Measurements from ENCODE around the gene IL22RA1.

Gene IL22RA1

DNA sequence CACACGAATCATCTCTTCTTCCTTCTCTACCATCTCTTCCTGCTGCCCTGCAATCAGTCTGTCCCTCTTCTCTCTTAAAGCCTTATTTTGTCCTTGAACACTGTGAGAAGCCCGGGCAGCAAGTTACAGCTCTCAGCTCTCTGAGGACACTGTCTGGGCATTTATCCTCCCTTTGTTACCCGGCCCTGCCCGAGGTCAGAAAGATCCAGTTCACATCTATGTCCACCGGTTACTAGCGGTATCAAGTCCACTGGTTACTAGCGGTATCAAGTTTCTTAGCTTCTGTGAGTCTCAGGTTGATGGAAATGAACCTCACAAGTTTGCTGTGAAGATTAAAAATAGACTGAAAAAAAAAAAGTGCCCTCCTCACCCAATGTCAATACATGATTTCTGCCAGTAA is 25.3 kb upstream of the IL22RA1 start:
- TF ChIP-seq, protein P1, sequence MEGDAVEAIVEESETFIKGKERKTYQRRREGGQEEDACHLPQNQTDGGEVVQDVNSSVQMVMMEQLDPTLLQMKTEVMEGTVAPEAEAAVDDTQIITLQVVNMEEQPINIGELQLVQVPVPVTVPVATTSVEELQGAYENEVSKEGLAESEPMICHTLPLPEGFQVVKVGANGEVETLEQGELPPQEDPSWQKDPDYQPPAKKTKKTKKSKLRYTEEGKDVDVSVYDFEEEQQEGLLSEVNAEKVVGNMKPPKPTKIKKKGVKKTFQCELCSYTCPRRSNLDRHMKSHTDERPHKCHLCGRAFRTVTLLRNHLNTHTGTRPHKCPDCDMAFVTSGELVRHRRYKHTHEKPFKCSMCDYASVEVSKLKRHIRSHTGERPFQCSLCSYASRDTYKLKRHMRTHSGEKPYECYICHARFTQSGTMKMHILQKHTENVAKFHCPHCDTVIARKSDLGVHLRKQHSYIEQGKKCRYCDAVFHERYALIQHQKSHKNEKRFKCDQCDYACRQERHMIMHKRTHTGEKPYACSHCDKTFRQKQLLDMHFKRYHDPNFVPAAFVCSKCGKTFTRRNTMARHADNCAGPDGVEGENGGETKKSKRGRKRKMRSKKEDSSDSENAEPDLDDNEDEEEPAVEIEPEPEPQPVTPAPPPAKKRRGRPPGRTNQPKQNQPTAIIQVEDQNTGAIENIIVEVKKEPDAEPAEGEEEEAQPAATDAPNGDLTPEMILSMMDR (conservative IDR thresholded peaks at IDR 0.05; ENCODE audit: control insufficient read depth, insufficient read depth, low read depth, low read length): no peak
- no peak for DNase-seq (ENCODE audit: low read depth)
- no peak overlapping the region for H3K4me3 ChIP-seq (ENCODE audit: control insufficient read depth, low read depth, low read length)

DNA sequence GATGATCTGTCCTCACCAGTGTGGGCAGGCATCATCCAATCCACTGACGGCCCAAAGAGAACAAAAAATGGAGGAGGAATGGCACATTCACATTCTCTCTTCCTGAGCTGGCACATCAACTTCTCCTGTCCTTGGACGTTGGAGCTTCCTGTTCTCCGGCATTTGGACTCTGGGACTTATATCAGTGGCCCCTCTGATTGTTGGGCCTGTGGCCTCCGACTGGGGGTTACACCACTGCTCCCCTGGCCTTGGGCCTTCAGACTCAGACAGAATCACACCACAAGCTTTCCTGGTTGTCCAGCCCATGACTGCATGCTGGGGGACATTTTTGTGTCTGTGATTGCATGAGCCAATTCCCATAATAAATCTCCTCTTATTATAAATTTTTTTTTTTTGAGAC is 24.1 kb upstream of the IL22RA1 start:
- H3K4me3 ChIP-seq (ENCODE audit: control insufficient read depth, low read depth, low read length): no peak overlapping the region
- TF ChIP-seq, protein P1 (conservative IDR thresholded peaks at IDR 0.05; ENCODE audit: control insufficient read depth, insufficient read depth, low read depth, low read length): no peak
- DNase-seq (ENCODE audit: low read depth): no peak

DNA sequence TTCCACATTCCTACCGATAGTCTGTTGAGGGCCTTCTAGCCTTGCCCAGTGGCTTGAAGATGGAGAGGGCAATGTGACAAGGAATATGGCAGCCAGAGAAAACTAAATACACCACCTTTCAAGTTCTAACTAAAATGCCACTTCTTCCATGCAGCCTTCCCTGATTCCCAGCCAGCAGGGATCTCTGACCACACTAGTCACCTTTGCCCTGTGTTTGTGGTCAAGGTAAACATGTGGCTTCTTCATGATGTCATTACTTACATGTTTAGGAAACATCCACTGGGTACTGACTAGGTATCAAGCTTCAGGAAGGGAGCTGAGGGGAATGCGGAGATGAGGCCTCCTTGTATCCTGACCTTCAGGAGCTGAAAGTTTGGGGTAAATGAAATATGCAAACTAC is 22.6 kb upstream of the IL22RA1 start:
- TF ChIP-seq, protein P1 (conservative IDR thresholded peaks at IDR 0.05; ENCODE audit: control insufficient read depth, insufficient read depth, low read depth, low read length): no peak
- no peak for DNase-seq (ENCODE audit: low read depth)

DNA sequence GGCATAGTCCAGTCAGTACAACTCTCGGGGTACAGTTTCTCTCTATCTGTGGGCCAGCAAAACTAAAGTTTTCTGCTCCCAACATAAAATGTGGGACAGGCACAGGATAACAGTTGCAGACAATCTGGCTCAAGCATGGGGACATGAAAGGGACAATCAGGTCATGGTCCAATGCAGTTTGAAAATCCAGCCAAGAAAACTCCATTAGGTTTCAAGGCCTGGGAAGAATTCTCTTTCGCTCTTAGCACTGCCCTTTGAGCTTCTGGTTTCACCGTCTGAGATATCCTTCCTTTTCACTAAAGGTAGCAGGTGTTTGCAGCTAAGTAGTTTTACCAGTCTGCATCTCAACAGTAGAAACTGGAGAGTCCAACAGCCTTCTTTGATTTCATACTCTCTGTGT is 21.1 kb upstream of the IL22RA1 start:
- TF ChIP-seq, protein P1 (conservative IDR thresholded peaks at IDR 0.05; ENCODE audit: control insufficient read depth, insufficient read depth, low read depth, low read length): no peak

More for the DNA sequence above, 22.6 kb upstream of the IL22RA1 start:
- H3K4me3 ChIP-seq (ENCODE audit: control insufficient read depth, low read depth, low read length): no peak overlapping the region

DNA sequence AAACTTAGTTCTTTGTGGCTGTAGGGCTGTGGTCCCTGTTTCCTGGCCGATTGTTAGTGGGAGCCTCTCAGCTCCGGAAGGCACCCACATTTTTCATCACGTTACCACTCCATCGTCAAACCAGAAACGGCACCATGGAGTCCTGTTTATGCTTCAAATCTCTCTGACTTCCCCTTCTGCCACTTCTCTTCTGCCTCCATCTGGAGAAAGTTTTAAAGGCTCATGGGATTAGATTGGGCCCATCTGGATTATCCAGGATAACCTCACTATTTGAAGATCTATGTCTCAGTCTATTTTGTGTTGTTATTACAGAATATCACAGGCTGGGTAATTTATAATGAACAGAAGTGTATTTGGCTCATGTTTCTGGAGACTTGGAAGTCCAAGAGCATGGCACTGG is 19.3 kb upstream of the IL22RA1 start:
- TF ChIP-seq, protein P1 (conservative IDR thresholded peaks at IDR 0.05; ENCODE audit: control insufficient read depth, insufficient read depth, low read depth, low read length): no peak
- H3K4me3 ChIP-seq (ENCODE audit: control insufficient read depth, low read depth, low read length): no peak overlapping the region
- no peak for DNase-seq (ENCODE audit: low read depth)

More for the DNA sequence above, 21.1 kb upstream of the IL22RA1 start:
- no peak for DNase-seq (ENCODE audit: low read depth)
- no peak overlapping the region for H3K4me3 ChIP-seq (ENCODE audit: control insufficient read depth, low read depth, low read length)

DNA sequence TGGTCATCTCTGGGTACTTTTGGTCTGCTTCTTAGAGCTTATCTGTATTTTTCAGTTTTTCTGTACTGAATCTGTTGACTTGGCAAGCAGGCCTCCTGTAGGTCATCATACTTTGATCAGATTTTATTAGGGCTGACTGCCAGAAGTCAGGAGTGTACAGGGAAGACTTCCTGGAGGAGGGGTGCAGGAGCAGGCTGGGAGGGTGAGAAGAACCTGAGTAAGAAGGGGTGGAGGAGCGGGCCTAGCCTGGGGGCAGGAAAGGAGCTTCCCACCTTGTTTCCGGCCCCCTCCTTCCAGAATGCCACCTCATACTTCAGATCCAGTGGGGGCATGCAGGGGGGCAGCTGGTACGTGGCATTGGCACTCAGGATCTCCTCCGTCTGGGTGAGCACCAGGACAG is 18.3 kb upstream of the IL22RA1 start:
- no peak for DNase-seq (ENCODE audit: low read depth)
- TF ChIP-seq, protein P1 (conservative IDR thresholded peaks at IDR 0.05; ENCODE audit: control insufficient read depth, insufficient read depth, low read depth, low read length): no peak

DNA sequence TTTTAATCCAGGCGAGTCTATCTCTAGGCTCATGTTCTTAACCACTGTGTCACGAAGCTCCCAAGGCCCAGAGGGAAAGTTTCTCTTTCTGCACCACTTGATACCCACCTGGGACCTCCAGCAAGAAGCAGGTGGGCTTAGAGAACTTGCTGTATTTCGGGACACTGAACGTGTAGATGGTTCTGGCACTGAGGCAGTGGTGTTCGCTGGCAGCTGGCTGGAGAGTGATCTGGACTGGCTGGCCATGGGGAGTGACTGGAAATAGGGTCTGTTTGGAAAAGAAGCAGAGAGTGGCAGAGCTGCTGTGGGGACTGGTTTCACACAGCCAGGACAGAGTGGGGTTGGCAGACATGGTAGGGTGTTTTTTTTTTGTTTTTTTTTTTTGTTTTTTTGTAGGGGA is 16.4 kb upstream of the IL22RA1 start:
- TF ChIP-seq, protein P1 (conservative IDR thresholded peaks at IDR 0.05; ENCODE audit: control insufficient read depth, insufficient read depth, low read depth, low read length): no peak
- no peak for DNase-seq (ENCODE audit: low read depth)
- H3K4me3 ChIP-seq (ENCODE audit: control insufficient read depth, low read depth, low read length): no peak overlapping the region

More for the DNA sequence above, 18.3 kb upstream of the IL22RA1 start:
- no peak overlapping the region for H3K4me3 ChIP-seq (ENCODE audit: control insufficient read depth, low read depth, low read length)

All from fibroblast of mammary gland (primary cell).